ENCODE results near the gene UNC45B.

- no peak for TF ChIP-seq EZH2 (IDR thresholded peaks at IDR 0.05; ENCODE audit: low read length)
- TF ChIP-seq, protein P1, sequence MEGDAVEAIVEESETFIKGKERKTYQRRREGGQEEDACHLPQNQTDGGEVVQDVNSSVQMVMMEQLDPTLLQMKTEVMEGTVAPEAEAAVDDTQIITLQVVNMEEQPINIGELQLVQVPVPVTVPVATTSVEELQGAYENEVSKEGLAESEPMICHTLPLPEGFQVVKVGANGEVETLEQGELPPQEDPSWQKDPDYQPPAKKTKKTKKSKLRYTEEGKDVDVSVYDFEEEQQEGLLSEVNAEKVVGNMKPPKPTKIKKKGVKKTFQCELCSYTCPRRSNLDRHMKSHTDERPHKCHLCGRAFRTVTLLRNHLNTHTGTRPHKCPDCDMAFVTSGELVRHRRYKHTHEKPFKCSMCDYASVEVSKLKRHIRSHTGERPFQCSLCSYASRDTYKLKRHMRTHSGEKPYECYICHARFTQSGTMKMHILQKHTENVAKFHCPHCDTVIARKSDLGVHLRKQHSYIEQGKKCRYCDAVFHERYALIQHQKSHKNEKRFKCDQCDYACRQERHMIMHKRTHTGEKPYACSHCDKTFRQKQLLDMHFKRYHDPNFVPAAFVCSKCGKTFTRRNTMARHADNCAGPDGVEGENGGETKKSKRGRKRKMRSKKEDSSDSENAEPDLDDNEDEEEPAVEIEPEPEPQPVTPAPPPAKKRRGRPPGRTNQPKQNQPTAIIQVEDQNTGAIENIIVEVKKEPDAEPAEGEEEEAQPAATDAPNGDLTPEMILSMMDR (optimal IDR thresholded peaks at IDR 0.05 in 1 of 3, IDR thresholded peaks at IDR 0.05 in 1 of 3, conservative IDR thresholded peaks at IDR 0.05 in 1 of 3; ENCODE audit: extremely low read depth in 1 of 3, insufficient read depth in 2 of 3, low read length in 3 of 3), result no peak
Measured at GRCh38 chr17:35167666-35168065, 20.0 kb downstream of the UNC45B start.
